WTC11 (cell line): ENCODE data around the gene PTPN11. TPM values are rescaled to one million over a fixed set of nuclear protein-coding genes. Genes with fewer than 3 reads are reported as not detected.

ENCODE experiments used
- ATAC-seq: fragments of 200-7000 bp; cut with Tn5 transposase; 2 replicates; pipeline ENCODE4 v1.10.0; 2021; ENCODE audit warnings: mild to moderate bottlenecking, moderate library complexity
- CTCF ChIA-PET: fragments of 300-600 bp; sonication (Branson Sonifier 250); formaldehyde crosslinking; loops from one replicate; lab custom pipeline; 2021; ENCODE audit warnings: antibody characterized with exemption; lab: Charles Lee
- POLR2A ChIA-PET: fragments of 350-600 bp; sonication (Branson Sonifier 250); formaldehyde crosslinking; loops from one replicate; lab custom pipeline; 2021; ENCODE audit warnings: antibody characterized with exemption; lab: Charles Lee
- DNase-seq: peaks from one replicate; pipeline ENCODE4 v3.0.0; 2021; ENCODE audit warnings: low spot score
- H3K27ac Mint-ChIP-seq: 2 replicates; pipeline ENCODE4 v1.8.0; 2021; ENCODE audit warnings: mixed read lengths
- H3K27me3 Mint-ChIP-seq: 2 replicates; pipeline ENCODE4 v1.8.0; 2021; ENCODE audit warnings: low read depth, mild to moderate bottlenecking, moderate library complexity, mixed read lengths
- H3K36me3 Mint-ChIP-seq: 2 replicates; pipeline ENCODE4 v1.8.0; 2021; ENCODE audit warnings: mixed read lengths
- H3K4me1 Mint-ChIP-seq: 2 replicates; pipeline ENCODE4 v1.8.0; 2022; ENCODE audit warnings: mixed read lengths
- H3K4me3 Mint-ChIP-seq: 2 replicates; pipeline ENCODE4 v1.8.0; 2021; ENCODE audit warnings: mild to moderate bottlenecking, moderate library complexity, mixed read lengths
- H3K9me3 Mint-ChIP-seq: 2 replicates; pipeline ENCODE4 v1.8.0; 2021; ENCODE audit warnings: mixed read lengths
- CBFB ChIP-seq: sonication (generic); formaldehyde crosslinking; IDR thresholded peaks from 2 replicates; pipeline ENCODE4 v1.8.1; 2022; ENCODE audit warnings: mild to moderate bottlenecking, low read depth, missing genetic modification reagents
- CREM ChIP-seq: sonication (generic); formaldehyde crosslinking; IDR thresholded peaks from 2 replicates; pipeline ENCODE4 v1.8.1; 2022; ENCODE audit warnings: mild to moderate bottlenecking, missing genetic modification reagents, moderate library complexity
- FOXK1 ChIP-seq: sonication (generic); formaldehyde crosslinking; IDR thresholded peaks from 2 replicates; pipeline ENCODE4 v1.8.0; 2022; ENCODE audit warnings: mild to moderate bottlenecking, moderate library complexity, missing genetic modification reagents
- GABPB1 ChIP-seq: sonication (generic); formaldehyde crosslinking; IDR thresholded peaks from 2 replicates; pipeline ENCODE4 v1.8.1; 2023; ENCODE audit warnings: mild to moderate bottlenecking, missing genetic modification reagents
- GRHL2 ChIP-seq: fragments of 250-450 bp; sonication (Bioruptor Pico); IDR thresholded peaks from 2 replicates; pipeline ENCODE4 v1.8.0; 2022; ENCODE audit warnings: mild to moderate bottlenecking, moderate library complexity; ENCODE audit not compliant: insufficient replicate concordance, severe bottlenecking
- OVOL2 ChIP-seq: fragments of 250-450 bp; sonication (Bioruptor Pico); IDR thresholded peaks from 2 replicates; pipeline ENCODE4 v1.9.0; 2021; ENCODE audit warnings: mild to moderate bottlenecking, borderline replicate concordance
- PRRX2 ChIP-seq: fragments of 250-450 bp; sonication (Bioruptor Pico); IDR thresholded peaks from 2 replicates; pipeline ENCODE4 v1.8.0; 2021; ENCODE audit warnings: mild to moderate bottlenecking
- ZNF121 ChIP-seq: sonication (generic); formaldehyde crosslinking; IDR thresholded peaks from 2 replicates; pipeline ENCODE4 v1.8.0; 2023; ENCODE audit warnings: missing genetic modification reagents
- ZNF219 ChIP-seq: sonication (generic); formaldehyde crosslinking; IDR thresholded peaks from 2 replicates; pipeline ENCODE4 v1.8.0; 2023; ENCODE audit warnings: missing genetic modification reagents, mild to moderate bottlenecking, borderline replicate concordance
- ZNF416 ChIP-seq: fragments of 250-450 bp; sonication (Bioruptor Pico); IDR thresholded peaks from 2 replicates; pipeline ENCODE4 v1.9.0; 2021; ENCODE audit warnings: mild to moderate bottlenecking, inconsistent platforms
- ZNF423 ChIP-seq: fragments of 250-450 bp; sonication (Bioruptor Pico); IDR thresholded peaks from 2 replicates; pipeline ENCODE4 v2.1.2; 2022; ENCODE audit warnings: mild to moderate bottlenecking, moderate library complexity
- total RNA-seq: library from RNA; stranded (reverse); gene quantifications from 3 replicates; pipeline ENCODE4 v1.2.3, GENCODE V29; 2021
- TF ChIP-seq, protein P1 (sequence below): sonication (generic); formaldehyde crosslinking; IDR thresholded peaks from 2 replicates; pipeline ENCODE4 v1.8.0; 2022; ENCODE audit warnings: mild to moderate bottlenecking, missing genetic modification reagents
- TF ChIP-seq, protein P2 (sequence below): sonication (generic); formaldehyde crosslinking; IDR thresholded peaks from 2 replicates; pipeline ENCODE4 v1.8.1; 2023; ENCODE audit warnings: mild to moderate bottlenecking, missing genetic modification reagents, borderline replicate concordance
- TF ChIP-seq, protein P3 (sequence below): sonication (generic); formaldehyde crosslinking; IDR thresholded peaks from 2 replicates; pipeline ENCODE4 v1.8.1; 2022; ENCODE audit warnings: low read depth, mild to moderate bottlenecking, moderate library complexity, missing genetic modification reagents, borderline replicate concordance
- TF ChIP-seq, protein P4 (sequence below): sonication (generic); formaldehyde crosslinking; IDR thresholded peaks from 2 replicates; pipeline ENCODE4 v1.8.1; 2023; ENCODE audit warnings: mild to moderate bottlenecking, missing genetic modification reagents, moderate library complexity
- TF ChIP-seq, protein P5 (sequence below): sonication (generic); formaldehyde crosslinking; IDR thresholded peaks from 2 replicates; pipeline ENCODE4 v1.8.0; 2023; ENCODE audit warnings: missing genetic modification reagents
- TF ChIP-seq, protein P6 (sequence below): sonication (generic); formaldehyde crosslinking; IDR thresholded peaks from 2 replicates; pipeline ENCODE4 v1.8.1; 2022; ENCODE audit warnings: missing genetic modification reagents, borderline replicate concordance
- TF ChIP-seq, protein P7 (sequence below): fragments of 250-450 bp; sonication (Bioruptor Pico); IDR thresholded peaks from 2 replicates; pipeline ENCODE4 v1.9.0; 2021; ENCODE audit warnings: mild to moderate bottlenecking

Gene PTPN11
- total RNA-seq, 1 experiment from 2014 or later: 112 TPM

DNA sequence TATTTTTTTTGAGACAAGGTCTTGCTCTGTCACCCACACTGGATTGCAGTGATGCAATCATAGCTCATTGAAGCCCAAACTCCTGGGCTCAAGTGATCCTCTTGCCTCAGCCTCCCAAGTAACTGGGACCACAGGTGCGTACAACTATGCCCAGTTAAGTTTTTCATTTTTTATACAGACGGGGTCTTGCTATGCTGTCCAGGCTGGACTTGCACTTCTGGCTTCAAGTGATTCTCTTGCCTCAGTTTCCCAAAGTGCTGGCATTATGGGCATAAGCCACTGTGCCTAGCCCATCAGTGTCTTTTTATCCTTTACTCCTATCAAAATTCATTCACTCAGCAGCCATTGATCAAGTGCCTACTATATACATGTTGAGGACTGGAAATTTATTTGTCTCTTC is 9.0 kb downstream of the PTPN11 start:
- no peaks in the 10 kb centered on the region for H3K4me1 Mint-ChIP-seq
- POLR2A ChIA-PET: no interaction called here
- no peak overlapping the region for H3K27ac Mint-ChIP-seq
- no peaks in the 10 kb centered on the region for H3K27me3 Mint-ChIP-seq
- H3K9me3 Mint-ChIP-seq: no peaks in the 10 kb centered on the region
- no peak for DNase-seq
- CTCF ChIA-PET: interaction anchor here (1.2 kb wide), 1 partner anchor 45 kb away, joined by 3 read pairs; no protein-coding TSS in a partner anchor
- ATAC-seq: no peak
- no peak overlapping the region for H3K4me3 Mint-ChIP-seq
- TF ChIP-seq ZNF416 (CRISPR knock-in tag) (no peak), CREM (CRISPR knock-in tag) (no peak), ZNF219 (CRISPR knock-in tag) (no peak), GRHL2 (CRISPR knock-in tag) (no peak), ZNF423 (CRISPR knock-in tag) (no peak), ZNF121 (CRISPR knock-in tag) (no peak; the same call in 1 of the 2 replicates)
- TF ChIP-seq, protein P1, sequence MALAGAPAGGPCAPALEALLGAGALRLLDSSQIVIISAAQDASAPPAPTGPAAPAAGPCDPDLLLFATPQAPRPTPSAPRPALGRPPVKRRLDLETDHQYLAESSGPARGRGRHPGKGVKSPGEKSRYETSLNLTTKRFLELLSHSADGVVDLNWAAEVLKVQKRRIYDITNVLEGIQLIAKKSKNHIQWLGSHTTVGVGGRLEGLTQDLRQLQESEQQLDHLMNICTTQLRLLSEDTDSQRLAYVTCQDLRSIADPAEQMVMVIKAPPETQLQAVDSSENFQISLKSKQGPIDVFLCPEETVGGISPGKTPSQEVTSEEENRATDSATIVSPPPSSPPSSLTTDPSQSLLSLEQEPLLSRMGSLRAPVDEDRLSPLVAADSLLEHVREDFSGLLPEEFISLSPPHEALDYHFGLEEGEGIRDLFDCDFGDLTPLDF: no peak
- TF ChIP-seq, protein P2, sequence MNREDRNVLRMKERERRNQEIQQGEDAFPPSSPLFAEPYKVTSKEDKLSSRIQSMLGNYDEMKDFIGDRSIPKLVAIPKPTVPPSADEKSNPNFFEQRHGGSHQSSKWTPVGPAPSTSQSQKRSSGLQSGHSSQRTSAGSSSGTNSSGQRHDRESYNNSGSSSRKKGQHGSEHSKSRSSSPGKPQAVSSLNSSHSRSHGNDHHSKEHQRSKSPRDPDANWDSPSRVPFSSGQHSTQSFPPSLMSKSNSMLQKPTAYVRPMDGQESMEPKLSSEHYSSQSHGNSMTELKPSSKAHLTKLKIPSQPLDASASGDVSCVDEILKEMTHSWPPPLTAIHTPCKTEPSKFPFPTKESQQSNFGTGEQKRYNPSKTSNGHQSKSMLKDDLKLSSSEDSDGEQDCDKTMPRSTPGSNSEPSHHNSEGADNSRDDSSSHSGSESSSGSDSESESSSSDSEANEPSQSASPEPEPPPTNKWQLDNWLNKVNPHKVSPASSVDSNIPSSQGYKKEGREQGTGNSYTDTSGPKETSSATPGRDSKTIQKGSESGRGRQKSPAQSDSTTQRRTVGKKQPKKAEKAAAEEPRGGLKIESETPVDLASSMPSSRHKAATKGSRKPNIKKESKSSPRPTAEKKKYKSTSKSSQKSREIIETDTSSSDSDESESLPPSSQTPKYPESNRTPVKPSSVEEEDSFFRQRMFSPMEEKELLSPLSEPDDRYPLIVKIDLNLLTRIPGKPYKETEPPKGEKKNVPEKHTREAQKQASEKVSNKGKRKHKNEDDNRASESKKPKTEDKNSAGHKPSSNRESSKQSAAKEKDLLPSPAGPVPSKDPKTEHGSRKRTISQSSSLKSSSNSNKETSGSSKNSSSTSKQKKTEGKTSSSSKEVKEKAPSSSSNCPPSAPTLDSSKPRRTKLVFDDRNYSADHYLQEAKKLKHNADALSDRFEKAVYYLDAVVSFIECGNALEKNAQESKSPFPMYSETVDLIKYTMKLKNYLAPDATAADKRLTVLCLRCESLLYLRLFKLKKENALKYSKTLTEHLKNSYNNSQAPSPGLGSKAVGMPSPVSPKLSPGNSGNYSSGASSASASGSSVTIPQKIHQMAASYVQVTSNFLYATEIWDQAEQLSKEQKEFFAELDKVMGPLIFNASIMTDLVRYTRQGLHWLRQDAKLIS: no peak
- TF ChIP-seq, protein P3, sequence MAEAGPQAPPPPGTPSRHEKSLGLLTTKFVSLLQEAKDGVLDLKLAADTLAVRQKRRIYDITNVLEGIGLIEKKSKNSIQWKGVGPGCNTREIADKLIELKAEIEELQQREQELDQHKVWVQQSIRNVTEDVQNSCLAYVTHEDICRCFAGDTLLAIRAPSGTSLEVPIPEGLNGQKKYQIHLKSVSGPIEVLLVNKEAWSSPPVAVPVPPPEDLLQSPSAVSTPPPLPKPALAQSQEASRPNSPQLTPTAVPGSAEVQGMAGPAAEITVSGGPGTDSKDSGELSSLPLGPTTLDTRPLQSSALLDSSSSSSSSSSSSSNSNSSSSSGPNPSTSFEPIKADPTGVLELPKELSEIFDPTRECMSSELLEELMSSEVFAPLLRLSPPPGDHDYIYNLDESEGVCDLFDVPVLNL (CRISPR knock-in tag): no peak
- TF ChIP-seq, protein P4, sequence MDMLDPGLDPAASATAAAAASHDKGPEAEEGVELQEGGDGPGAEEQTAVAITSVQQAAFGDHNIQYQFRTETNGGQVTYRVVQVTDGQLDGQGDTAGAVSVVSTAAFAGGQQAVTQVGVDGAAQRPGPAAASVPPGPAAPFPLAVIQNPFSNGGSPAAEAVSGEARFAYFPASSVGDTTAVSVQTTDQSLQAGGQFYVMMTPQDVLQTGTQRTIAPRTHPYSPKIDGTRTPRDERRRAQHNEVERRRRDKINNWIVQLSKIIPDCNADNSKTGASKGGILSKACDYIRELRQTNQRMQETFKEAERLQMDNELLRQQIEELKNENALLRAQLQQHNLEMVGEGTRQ: no peak
- TF ChIP-seq, protein P5, sequence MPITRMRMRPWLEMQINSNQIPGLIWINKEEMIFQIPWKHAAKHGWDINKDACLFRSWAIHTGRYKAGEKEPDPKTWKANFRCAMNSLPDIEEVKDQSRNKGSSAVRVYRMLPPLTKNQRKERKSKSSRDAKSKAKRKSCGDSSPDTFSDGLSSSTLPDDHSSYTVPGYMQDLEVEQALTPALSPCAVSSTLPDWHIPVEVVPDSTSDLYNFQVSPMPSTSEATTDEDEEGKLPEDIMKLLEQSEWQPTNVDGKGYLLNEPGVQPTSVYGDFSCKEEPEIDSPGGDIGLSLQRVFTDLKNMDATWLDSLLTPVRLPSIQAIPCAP (CRISPR knock-in tag): no peak
- TF ChIP-seq, all 79 proteins: peak for 0
- 0 out of 2 replicates have a peak, but pooled peaks cover 5% of the 10 kb centered on the region for H3K36me3 Mint-ChIP-seq

DNA sequence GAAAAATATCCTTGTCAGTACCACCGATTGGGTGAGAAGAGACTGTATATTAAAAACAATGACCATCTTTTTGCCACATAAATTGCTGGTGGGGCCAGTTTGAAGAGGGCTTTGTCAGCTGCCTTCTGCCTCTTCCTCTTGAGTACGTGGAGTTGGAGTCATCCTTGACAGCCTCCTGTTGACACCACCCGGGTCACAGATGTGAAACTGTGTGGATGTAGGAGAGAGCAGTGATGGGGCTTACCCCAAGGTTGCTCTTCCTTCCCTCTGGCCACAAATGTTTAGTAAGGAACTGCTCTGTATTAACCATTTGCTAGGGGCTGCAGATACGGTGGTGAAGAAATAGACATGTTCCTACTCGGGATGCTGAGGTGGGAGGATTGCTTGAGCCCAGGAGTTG is 12.2 kb downstream of the PTPN11 start:
- Mint-ChIP-seq H3K36me3 (0 out of 2 replicates have a peak, but pooled peaks cover 5% of the 10 kb centered on the region), H3K27ac (no peak overlapping the region), H3K4me3 (no peak overlapping the region), H3K4me1 (no peaks in the 10 kb centered on the region), H3K27me3 (no peaks in the 10 kb centered on the region), H3K9me3 (no peaks in the 10 kb centered on the region)
- POLR2A ChIA-PET: no interaction called here
- ATAC-seq (no peak), DNase-seq (no peak)
- TF ChIP-seq OVOL2 (CRISPR knock-in tag) (no peak), PRRX2 (no peak)
- CTCF ChIA-PET: no interaction called here

DNA sequence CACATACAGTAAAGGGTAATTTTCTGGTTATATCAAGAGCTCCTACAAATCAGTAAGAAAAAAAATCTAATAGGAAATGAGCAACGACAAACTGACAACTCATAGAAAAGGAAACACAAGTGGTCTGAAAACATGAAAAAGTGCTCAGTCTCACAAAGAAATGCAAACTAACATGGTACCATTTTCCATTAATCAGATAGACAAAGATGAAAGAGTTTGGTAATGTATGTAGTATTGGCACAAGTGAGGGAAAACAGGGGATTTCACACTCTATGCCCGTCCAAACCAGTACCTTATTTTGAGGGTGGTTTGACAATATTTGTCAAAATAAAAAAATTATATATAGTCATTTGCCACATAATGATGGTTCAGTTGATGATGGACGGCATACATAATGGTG is 13.2 kb downstream of the PTPN11 start:
- Mint-ChIP-seq H3K36me3 (0 out of 2 replicates have a peak, but pooled peaks cover 5% of the 10 kb centered on the region), H3K4me1 (no peaks in the 10 kb centered on the region), H3K27me3 (no peaks in the 10 kb centered on the region), H3K9me3 (no peaks in the 10 kb centered on the region), H3K27ac (no peak overlapping the region), H3K4me3 (no peak overlapping the region)
- ATAC-seq (no peak), DNase-seq (no peak)
- POLR2A ChIA-PET: no interaction called here
- CTCF ChIA-PET: no interaction called here
- TF ChIP-seq GABPB1 (CRISPR knock-in tag) (no peak), FOXK1 (CRISPR knock-in tag) (no peak), CBFB (CRISPR knock-in tag) (no peak)
- TF ChIP-seq, protein P6, sequence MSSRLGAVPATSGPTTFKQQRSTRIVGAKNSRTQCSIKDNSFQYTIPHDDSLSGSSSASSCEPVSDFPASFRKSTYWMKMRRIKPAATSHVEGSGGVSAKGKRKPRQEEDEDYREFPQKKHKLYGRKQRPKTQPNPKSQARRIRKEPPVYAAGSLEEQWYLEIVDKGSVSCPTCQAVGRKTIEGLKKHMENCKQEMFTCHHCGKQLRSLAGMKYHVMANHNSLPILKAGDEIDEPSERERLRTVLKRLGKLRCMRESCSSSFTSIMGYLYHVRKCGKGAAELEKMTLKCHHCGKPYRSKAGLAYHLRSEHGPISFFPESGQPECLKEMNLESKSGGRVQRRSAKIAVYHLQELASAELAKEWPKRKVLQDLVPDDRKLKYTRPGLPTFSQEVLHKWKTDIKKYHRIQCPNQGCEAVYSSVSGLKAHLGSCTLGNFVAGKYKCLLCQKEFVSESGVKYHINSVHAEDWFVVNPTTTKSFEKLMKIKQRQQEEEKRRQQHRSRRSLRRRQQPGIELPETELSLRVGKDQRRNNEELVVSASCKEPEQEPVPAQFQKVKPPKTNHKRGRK (CRISPR knock-in tag): no peak
- TF ChIP-seq, protein P7, sequence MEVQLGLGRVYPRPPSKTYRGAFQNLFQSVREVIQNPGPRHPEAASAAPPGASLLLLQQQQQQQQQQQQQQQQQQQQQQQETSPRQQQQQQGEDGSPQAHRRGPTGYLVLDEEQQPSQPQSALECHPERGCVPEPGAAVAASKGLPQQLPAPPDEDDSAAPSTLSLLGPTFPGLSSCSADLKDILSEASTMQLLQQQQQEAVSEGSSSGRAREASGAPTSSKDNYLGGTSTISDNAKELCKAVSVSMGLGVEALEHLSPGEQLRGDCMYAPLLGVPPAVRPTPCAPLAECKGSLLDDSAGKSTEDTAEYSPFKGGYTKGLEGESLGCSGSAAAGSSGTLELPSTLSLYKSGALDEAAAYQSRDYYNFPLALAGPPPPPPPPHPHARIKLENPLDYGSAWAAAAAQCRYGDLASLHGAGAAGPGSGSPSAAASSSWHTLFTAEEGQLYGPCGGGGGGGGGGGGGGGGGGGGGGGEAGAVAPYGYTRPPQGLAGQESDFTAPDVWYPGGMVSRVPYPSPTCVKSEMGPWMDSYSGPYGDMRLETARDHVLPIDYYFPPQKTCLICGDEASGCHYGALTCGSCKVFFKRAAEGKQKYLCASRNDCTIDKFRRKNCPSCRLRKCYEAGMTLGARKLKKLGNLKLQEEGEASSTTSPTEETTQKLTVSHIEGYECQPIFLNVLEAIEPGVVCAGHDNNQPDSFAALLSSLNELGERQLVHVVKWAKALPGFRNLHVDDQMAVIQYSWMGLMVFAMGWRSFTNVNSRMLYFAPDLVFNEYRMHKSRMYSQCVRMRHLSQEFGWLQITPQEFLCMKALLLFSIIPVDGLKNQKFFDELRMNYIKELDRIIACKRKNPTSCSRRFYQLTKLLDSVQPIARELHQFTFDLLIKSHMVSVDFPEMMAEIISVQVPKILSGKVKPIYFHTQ (CRISPR knock-in tag): no peak
